PC-9 (cell line): ENCODE measurements around the gene INSYN1. TPM values are rescaled to one million over a fixed set of nuclear protein-coding genes. Genes with fewer than 3 reads are reported as not detected.

Experiments used
- BruUV-seq: library from RNA; stranded (reverse); fragments of 400-500 nt; replicated peaks from 2 replicates; lab custom pipeline; 2021; lab: Mats Ljungman, UMichigan
- CTCF ChIA-PET: fragments of 300-600 bp; sonication (Branson Sonifier 250); formaldehyde crosslinking; loops from one replicate; lab custom pipeline; 2022; ENCODE audit warnings: antibody characterized with exemption; lab: Charles Lee
- POLR2A ChIA-PET: fragments of 300-600 bp; sonication (Branson Sonifier 250); formaldehyde crosslinking; loops from one replicate; lab custom pipeline; 2022; ENCODE audit warnings: antibody characterized with exemption; ENCODE audit not compliant: unreplicated experiment; lab: Charles Lee
- DNase-seq, 2 experiments: peaks; one replicate each; pipeline versions ENCODE4 v3.0.0 to v3.0.0-alpha.2; 2015 to 2022; ENCODE audit warnings: mixed read lengths in 1 of 2
- H2AFZ ChIP-seq: fragments of 200-600 bp; sonication (generic); 2 replicates; pipeline ENCODE4 v1.8.1; 2017; ENCODE audit warnings: antibody characterized with exemption
- H3F3A ChIP-seq: fragments of 200-600 bp; sonication (generic); 2 replicates; pipeline ENCODE4 v1.8.1; 2017; ENCODE audit warnings: antibody characterized with exemption, mild to moderate bottlenecking, low read depth; ENCODE audit not compliant: insufficient read depth
- H3K27ac ChIP-seq: fragments of 200-600 bp; sonication (generic); 2 replicates; pipeline ENCODE4 v1.6.1; 2016; ENCODE audit warnings: mixed run types
- H3K27me3 ChIP-seq: fragments of 200-600 bp; sonication (generic); 2 replicates; pipeline ENCODE4 v1.6.1; 2016; ENCODE audit warnings: low read depth, mixed run types; ENCODE audit not compliant: insufficient read depth
- H3K36me3 ChIP-seq: fragments of 200-600 bp; sonication (generic); 2 replicates; pipeline ENCODE4 v1.6.1; 2016; ENCODE audit warnings: low read depth, mixed run types
- H3K4me1 ChIP-seq: fragments of 200-600 bp; sonication (generic); replicated peaks from 2 replicates; pipeline ENCODE4 v1.6.1; 2016; ENCODE audit warnings: mixed run types; ENCODE audit not compliant: insufficient read depth
- H3K4me2 ChIP-seq: fragments of 200-600 bp; sonication (generic); 2 replicates; pipeline ENCODE4 v1.6.1; 2017; ENCODE audit warnings: mixed run types
- H3K4me3 ChIP-seq: fragments of 200-600 bp; sonication (generic); 2 replicates; pipeline ENCODE4 v1.6.1; 2016; ENCODE audit warnings: mixed run types
- H3K79me2 ChIP-seq: fragments of 200-600 bp; sonication (generic); 2 replicates; pipeline ENCODE4 v1.6.1; 2017; ENCODE audit warnings: low read depth, mixed run types
- H3K9me2 ChIP-seq: fragments of 200-600 bp; sonication (generic); 2 replicates; pipeline ENCODE4 v1.8.1; 2017; ENCODE audit warnings: mild to moderate bottlenecking; ENCODE audit not compliant: insufficient read depth
- H3K9me3 ChIP-seq: fragments of 200-600 bp; sonication (generic); 2 replicates; pipeline ENCODE4 v1.8.1; 2016; ENCODE audit warnings: low read depth; ENCODE audit not compliant: insufficient read depth
- H4K20me1 ChIP-seq: fragments of 200-600 bp; sonication (generic); 2 replicates; pipeline ENCODE4 v1.8.1; 2017; ENCODE audit not compliant: insufficient read depth
- CTCF ChIP-seq: fragments of 200-600 bp; sonication (generic); conservative IDR thresholded peaks from 2 replicates; pipeline ENCODE4 v1.6.1; 2017; ENCODE audit warnings: mixed run types, antibody characterized with exemption, mild to moderate bottlenecking, moderate library complexity
- EZH2 ChIP-seq: fragments of 200-600 bp; sonication (generic); IDR thresholded peaks from 2 replicates; pipeline ENCODE4 v1.8.0; 2017; ENCODE audit warnings: antibody characterized with exemption, low read depth
- intact Hi-C: fragments of 100-400 bp; cut with micrococcal nuclease; formaldehyde crosslinking; loops from one replicate; pipeline ENCODE4 v1.10.0; 2022; ENCODE audit not compliant: unreplicated experiment
- total RNA-seq: library from RNA; stranded (reverse); gene quantifications from 2 replicates; pipeline ENCODE4 v1.2.3, GENCODE V29; 2021

Gene INSYN1
- total RNA-seq, 1 experiment from 2014 or later: not detected

DNA sequence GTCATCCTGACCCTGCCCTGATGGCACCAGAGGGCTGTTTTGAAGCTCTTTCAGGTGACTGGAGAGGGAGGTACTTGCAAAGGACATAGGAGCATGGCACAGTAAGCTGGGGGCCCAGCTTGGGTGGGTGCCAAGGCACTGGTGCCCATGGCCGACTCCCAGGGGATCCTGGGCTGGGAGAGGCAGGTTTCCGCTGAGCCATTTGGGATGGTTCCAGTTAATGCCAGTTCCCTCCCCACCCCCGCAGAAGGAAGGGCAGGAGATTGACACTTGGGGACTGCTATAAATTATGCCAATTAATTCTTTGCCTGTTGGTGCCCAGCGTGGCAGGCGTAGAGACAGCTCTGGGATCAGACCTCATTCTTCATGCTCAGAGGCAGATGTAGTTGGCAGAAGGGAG, 42.8 kb downstream of the INSYN1 start:
- no peak for TF ChIP-seq EZH2
- TF ChIP-seq CTCF: no peak
- Histone ChIP-seq H3K4me3 (no peak overlapping the region), H3F3A (no peaks in the 10 kb centered on the region), H3K4me1 (no peaks in the 10 kb centered on the region), H3K27me3 (no peaks in the 10 kb centered on the region), H3K79me2 (no peaks in the 10 kb centered on the region), H3K36me3 (no peaks in the 10 kb centered on the region), H3K9me2 (no peaks in the 10 kb centered on the region), H3K9me3 (no peaks in the 10 kb centered on the region), H3K4me2 (no peak overlapping the region), H2AFZ (no peak overlapping the region), H4K20me1 (peaks cover 4% of the 10 kb centered on the region; the same call in 1 of the 2 replicates), H3K27ac (no peak overlapping the region)
- no peak for DNase-seq
- BruUV-seq: no TSS peak
- CTCF ChIA-PET: no interaction called here
- POLR2A ChIA-PET: no interaction called here
- intact Hi-C loops: loop anchor here (10.0 kb wide), 1 partner anchor 194 kb away; no protein-coding TSS in a partner anchor

DNA sequence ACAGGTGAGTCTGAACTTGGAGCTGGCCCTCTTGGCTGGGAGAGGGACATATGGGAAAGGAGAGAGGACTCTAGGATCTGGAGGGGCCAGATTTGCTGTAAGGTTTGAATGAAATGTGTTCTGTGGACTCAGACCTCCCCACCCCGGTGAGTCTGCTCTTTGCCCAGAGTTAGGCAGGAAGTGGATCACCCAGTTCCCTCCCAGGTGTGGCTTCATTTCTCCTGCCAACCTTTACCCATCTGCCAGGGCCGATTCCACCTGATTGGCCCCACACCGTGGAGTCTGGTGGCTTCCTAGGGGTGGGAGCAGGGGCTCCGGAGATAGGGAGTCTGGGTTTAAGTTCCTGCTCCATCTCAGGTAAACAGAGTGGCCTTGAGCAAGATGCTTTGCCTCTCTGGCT, 43.5 kb downstream of the INSYN1 start:
- H3K36me3 ChIP-seq: no peaks in the 10 kb centered on the region
- no peak overlapping the region for H3K27ac ChIP-seq
- BruUV-seq: no TSS peak

GRCh38 chr15:73709241-73709640, 43.9 kb downstream of the INSYN1 start:
- no peak overlapping the region for H2AFZ ChIP-seq
- H3K9me3 ChIP-seq: no peaks in the 10 kb centered on the region
- intact Hi-C loops: no loop called here
- ChIA-PET CTCF (no interaction called here), POLR2A (no interaction called here)
- H4K20me1 ChIP-seq: peaks cover 13% of the 10 kb centered on the region; the same call in 1 of the 2 replicates
- no peaks in the 10 kb centered on the region for H3K79me2 ChIP-seq
- no peaks in the 10 kb centered on the region for H3F3A ChIP-seq
- H3K4me3 ChIP-seq: no peak overlapping the region
- no peaks in the 10 kb centered on the region for H3K27me3 ChIP-seq
- no peaks in the 10 kb centered on the region for H3K4me1 ChIP-seq
- H3K4me2 ChIP-seq: no peak overlapping the region
- TF ChIP-seq CTCF: no peak
- no peak for TF ChIP-seq EZH2
- no peak overlapping the region for H3K27ac ChIP-seq
- H3K9me2 ChIP-seq: no peaks in the 10 kb centered on the region
- BruUV-seq: no TSS peak
- no peaks in the 10 kb centered on the region for H3K36me3 ChIP-seq
- no peak for DNase-seq

More for the DNA sequence above, 43.5 kb downstream of the INSYN1 start:
- intact Hi-C loops: loop anchor here (10.0 kb wide), 1 partner anchor 195 kb away; no protein-coding TSS in a partner anchor
- Histone ChIP-seq H4K20me1 (peaks cover 10% of the 10 kb centered on the region; the same call in 1 of the 2 replicates), H3K79me2 (no peaks in the 10 kb centered on the region), H3K9me3 (no peaks in the 10 kb centered on the region), H2AFZ (no peak overlapping the region), H3K27me3 (no peaks in the 10 kb centered on the region), H3K4me3 (no peak overlapping the region), H3K4me2 (no peak overlapping the region), H3K4me1 (no peaks in the 10 kb centered on the region), H3F3A (no peaks in the 10 kb centered on the region), H3K9me2 (no peaks in the 10 kb centered on the region)
- ChIA-PET POLR2A (no interaction called here), CTCF (no interaction called here)
- TF ChIP-seq CTCF (no peak), EZH2 (no peak)
- DNase-seq: no peak
